ENCODE results near the gene PPP1R9A. TPM values are rescaled to one million over a fixed set of nuclear protein-coding genes. Genes with fewer than 3 reads are reported as not detected.

PPP1R9A gene
- total RNA-seq, 4 donors from 2014 or later, result 15.7 to 37.6 (median 27.6) TPM

DNA sequence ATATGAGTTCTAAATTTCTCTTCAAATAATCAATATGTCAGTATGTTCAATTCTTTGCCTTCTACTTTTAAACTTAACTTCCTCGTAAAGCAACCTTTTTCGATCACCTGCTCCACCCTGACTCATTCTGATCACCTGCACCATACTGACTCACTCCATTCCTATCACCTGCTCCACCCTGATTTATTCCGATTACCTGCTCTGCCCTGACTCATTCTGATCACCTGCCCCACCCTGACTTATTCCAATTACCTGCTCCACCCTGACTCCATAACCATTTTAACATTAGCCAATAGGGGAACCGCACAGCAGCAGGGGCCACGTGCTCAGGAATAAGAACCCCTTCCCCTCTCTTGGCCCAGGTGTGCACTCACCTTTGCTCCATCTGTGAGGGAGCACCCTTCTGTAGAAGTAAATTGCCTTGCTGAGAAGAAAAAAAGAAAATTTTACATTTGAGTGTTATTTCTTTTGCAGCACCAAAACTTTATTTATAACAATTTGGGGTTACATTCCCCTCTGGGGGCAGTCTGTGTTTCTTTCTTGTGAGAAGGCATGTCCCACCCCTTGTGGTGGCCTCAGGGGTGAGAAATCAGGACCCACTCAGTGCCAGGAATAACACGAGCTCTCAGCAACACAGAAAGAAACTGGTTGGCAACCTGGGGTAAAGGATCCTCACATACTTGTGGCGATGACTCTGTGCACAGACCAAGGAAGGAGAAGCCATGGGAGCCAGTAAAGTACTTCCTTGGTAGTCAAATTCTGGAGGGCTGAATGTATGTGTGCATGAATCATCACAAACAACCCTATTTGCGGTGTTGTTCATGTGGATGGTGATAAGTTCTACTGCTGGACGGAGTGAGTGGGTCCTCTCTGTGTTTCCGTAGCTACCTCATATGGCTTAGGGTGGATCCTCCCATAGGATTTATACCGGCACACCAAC, 29.4 kb upstream of the PPP1R9A start:
- Histone ChIP-seq H3K4me3 (no peak overlapping the region), H3K4me1 (no peaks in the 10 kb centered on the region), H3K27ac (no peak overlapping the region), H3K36me3 (no peaks in the 10 kb centered on the region), H3K9me3 (peaks cover 0 to 9% (median 0%) of the 10 kb centered on the region in 4 donors), H3K27me3 (no peaks in the 10 kb centered on the region)
- WGBS, 2 donors, result 86 to 90% methylated on average over 11 of the region's 11 CpGs
- TF ChIP-seq POLR2A (IDR thresholded peaks at IDR 0.05) (no peak), EP300 (IDR thresholded peaks at IDR 0.05) (no peak)
- TF ChIP-seq, protein P1, sequence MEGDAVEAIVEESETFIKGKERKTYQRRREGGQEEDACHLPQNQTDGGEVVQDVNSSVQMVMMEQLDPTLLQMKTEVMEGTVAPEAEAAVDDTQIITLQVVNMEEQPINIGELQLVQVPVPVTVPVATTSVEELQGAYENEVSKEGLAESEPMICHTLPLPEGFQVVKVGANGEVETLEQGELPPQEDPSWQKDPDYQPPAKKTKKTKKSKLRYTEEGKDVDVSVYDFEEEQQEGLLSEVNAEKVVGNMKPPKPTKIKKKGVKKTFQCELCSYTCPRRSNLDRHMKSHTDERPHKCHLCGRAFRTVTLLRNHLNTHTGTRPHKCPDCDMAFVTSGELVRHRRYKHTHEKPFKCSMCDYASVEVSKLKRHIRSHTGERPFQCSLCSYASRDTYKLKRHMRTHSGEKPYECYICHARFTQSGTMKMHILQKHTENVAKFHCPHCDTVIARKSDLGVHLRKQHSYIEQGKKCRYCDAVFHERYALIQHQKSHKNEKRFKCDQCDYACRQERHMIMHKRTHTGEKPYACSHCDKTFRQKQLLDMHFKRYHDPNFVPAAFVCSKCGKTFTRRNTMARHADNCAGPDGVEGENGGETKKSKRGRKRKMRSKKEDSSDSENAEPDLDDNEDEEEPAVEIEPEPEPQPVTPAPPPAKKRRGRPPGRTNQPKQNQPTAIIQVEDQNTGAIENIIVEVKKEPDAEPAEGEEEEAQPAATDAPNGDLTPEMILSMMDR (IDR thresholded peaks at IDR 0.05), result no peak
- no peak for DNase-seq (ENCODE audit: low spot score in 2 of 2)

DNA sequence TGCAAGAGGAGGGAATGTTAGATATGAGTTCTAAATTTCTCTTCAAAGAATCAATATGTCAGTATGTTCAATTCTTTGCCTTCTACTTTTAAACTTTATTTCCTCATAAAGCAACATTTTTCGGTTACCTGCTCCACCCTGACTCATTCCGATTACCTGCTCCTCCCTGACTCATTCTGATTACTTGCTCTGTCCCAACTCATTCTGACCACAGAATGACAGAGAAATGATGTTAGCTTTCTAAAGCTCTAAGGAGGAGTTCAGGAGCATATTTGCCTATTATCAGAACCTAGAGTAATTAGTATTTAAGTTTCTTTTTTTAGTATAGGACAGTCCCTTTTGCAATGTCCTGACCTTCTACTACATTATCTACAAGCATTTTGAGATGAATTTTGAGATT, 24.5 kb upstream of the PPP1R9A start:
- no peak overlapping the region for H3K4me3 ChIP-seq
- TF ChIP-seq, protein P1 (IDR thresholded peaks at IDR 0.05), result no peak
- no peak for TF ChIP-seq EP300 (IDR thresholded peaks at IDR 0.05)
- TF ChIP-seq POLR2A (IDR thresholded peaks at IDR 0.05), result no peak
- H3K27ac ChIP-seq, result no peak overlapping the region
- WGBS, 2 donors, result 45 to 65% methylated on average over 2 of the region's 2 CpGs
- H3K27me3 ChIP-seq, result no peaks in the 10 kb centered on the region
- no peak for DNase-seq (ENCODE audit: low spot score in 2 of 2)
- peaks cover 0 to under 1% (median 0%) of the 10 kb centered on the region in 4 donors for H3K4me1 ChIP-seq
- no peaks in the 10 kb centered on the region for H3K36me3 ChIP-seq
- peaks cover 0 to 6% (median 0%) of the 10 kb centered on the region in 4 donors for H3K9me3 ChIP-seq

DNA sequence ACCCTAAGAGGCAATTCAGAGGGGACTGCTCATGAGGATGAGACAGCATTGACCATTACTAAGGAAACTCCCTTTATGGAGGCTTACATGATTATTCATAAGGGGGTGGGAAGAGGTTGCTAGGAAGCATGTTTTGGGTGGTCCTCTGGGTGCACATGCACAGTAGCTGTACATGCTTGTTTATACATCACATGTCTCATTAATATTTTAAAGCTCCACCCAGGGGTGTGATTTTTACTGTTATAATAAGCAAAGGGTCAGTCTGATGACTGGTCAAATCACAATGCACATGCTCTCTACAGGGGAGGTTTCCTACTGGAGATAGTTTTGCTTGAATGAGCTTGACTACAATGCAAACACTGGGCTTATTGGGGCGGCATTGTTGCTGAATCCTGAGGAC, 23.8 kb upstream of the PPP1R9A start:
- H3K9me3 ChIP-seq, result no peaks in the 10 kb centered on the region
- no peak for DNase-seq (ENCODE audit: low spot score in 2 of 2)
- peaks cover 0 to 8% (median 0%) of the 10 kb centered on the region in 4 donors for H3K4me1 ChIP-seq
- WGBS, 2 donors, result 91% methylated on average over 1 of the region's 1 CpG
- TF ChIP-seq EP300 (IDR thresholded peaks at IDR 0.05), result no peak
- no peak for TF ChIP-seq POLR2A (IDR thresholded peaks at IDR 0.05)
- TF ChIP-seq, protein P1 (IDR thresholded peaks at IDR 0.05), result no peak
- no peaks in the 10 kb centered on the region for H3K27me3 ChIP-seq
- H3K36me3 ChIP-seq, result no peaks in the 10 kb centered on the region
- H3K27ac ChIP-seq, result no peak overlapping the region
- no peak overlapping the region for H3K4me3 ChIP-seq

DNA sequence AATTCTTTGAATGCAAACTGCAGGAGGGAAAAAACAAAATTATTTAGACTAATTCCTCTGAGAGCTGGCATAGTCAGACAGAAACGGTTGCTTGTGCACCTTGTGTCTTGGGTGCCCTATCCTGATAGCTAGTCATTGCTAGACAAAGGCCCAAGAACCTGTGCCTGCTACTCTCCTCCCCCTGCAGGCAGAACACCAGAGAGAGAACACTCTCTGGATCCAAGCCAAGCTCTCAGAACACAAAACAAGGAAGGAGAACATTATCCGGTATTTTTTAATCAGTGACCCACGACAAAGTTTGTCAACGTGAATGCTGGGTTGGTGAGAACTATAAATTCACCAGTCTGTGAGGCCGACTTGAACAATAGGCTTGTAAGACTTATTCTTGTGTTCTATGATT, 18.8 kb upstream of the PPP1R9A start:
- no peaks in the 10 kb centered on the region for H3K27me3 ChIP-seq
- no peak overlapping the region for H3K27ac ChIP-seq
- DNase-seq (ENCODE audit: low spot score in 2 of 2), result peak in 1 of 2 donors; percentile 16
- TF ChIP-seq POLR2A (IDR thresholded peaks at IDR 0.05) (no peak), EP300 (IDR thresholded peaks at IDR 0.05) (no peak)
- TF ChIP-seq, protein P1 (IDR thresholded peaks at IDR 0.05), result no peak
- H3K9me3 ChIP-seq, result no peaks in the 10 kb centered on the region
- H3K4me1 ChIP-seq, result peaks cover 0 to 23% (median 0%) of the 10 kb centered on the region in 4 donors
- no peak overlapping the region for H3K4me3 ChIP-seq
- WGBS, 2 donors, result 32% methylated on average over 5 of the region's 5 CpGs
- no peaks in the 10 kb centered on the region for H3K36me3 ChIP-seq

DNA sequence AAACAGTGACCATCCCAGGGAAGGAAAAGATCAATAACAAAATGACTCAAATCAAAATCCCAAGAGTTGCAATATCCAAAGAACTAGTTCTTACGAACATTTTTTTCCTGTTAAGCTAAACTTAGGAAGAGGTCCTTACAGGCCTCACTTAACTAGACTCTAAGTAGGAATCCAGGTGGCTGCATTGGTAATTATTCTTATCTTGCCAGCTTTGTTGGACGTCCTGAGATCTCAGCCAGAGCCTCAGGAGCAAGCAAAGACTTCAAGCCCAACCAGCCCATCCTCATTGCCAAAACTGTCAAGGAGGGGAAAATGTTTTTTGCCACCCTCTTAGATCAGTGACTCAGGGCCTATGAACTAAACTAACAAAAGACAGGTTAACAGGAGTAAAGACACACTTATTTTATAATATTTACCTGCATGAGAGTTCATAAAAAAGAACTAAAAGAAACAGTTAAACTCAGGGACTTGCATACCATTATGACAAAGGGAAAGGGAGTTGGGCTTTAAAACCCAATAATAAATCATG, 18.3 kb upstream of the PPP1R9A start:
- Histone ChIP-seq H3K27me3 (no peaks in the 10 kb centered on the region), H3K4me3 (no peak overlapping the region), H3K4me1 (peaks cover 0 to 23% (median 0%) of the 10 kb centered on the region in 4 donors), H3K9me3 (no peaks in the 10 kb centered on the region), H3K36me3 (no peaks in the 10 kb centered on the region), H3K27ac (no peak overlapping the region)
- TF ChIP-seq, protein P1 (IDR thresholded peaks at IDR 0.05), result no peak
- no peak for TF ChIP-seq EP300 (IDR thresholded peaks at IDR 0.05)
- TF ChIP-seq POLR2A (IDR thresholded peaks at IDR 0.05), result no peak
- 75 to 79% methylated on average over 2 of the region's 2 CpGs for WGBS, 2 donors
- DNase-seq (ENCODE audit: low spot score in 2 of 2), result no peak

Measured in tibial nerve (tissue), 4 donors.